ENCODE measurements around the gene SAP30BP.

The SAP30BP gene

DNA sequence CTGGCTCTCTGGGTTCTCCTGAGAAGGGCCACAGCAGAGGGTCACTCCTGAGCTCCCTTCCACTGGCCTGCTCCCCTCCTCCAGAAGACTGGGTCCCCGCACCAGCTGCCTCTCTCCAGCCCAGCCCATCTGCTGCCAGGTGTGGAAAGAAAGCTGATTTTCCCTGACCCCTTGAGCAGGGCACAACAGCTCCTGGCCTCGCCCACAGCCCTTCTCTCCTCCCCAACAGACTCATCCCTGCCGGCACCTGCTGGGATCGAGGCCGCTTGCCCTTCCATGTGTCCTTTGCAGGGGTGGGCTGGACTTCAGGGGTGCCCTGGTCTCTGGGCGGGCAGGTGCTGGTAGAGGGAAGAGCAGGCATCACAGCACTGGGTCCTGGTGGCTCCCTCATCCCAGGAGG, 38.7 kb upstream of the SAP30BP start:
- Histone ChIP-seq H3K9ac (no peak overlapping the region), H3K27me3 (ENCODE audit: insufficient read depth, low read depth) (peaks cover 10% of the 10 kb centered on the region; the same call in 1 of the 2 replicates), H3K4me1 (ENCODE audit: low read depth, poor library complexity, severe bottlenecking) (peaks cover 5% of the 10 kb centered on the region), H3K36me3 (ENCODE audit: insufficient read depth) (no peaks in the 10 kb centered on the region), H3K4me3 (IDR thresholded peaks at IDR 0.05; ENCODE audit: insufficient read depth, low read depth, low read length) (no peak overlapping the region), H3K79me2 (ENCODE audit: insufficient read depth, low read depth) (no peaks in the 10 kb centered on the region), H4K20me1 (ENCODE audit: insufficient read depth) (no peaks in the 10 kb centered on the region), H3K27ac (no peak overlapping the region), H2AFZ (ENCODE audit: low read depth) (no peak overlapping the region), H3K4me2 (no peak overlapping the region)
- TF ChIP-seq, protein P1, sequence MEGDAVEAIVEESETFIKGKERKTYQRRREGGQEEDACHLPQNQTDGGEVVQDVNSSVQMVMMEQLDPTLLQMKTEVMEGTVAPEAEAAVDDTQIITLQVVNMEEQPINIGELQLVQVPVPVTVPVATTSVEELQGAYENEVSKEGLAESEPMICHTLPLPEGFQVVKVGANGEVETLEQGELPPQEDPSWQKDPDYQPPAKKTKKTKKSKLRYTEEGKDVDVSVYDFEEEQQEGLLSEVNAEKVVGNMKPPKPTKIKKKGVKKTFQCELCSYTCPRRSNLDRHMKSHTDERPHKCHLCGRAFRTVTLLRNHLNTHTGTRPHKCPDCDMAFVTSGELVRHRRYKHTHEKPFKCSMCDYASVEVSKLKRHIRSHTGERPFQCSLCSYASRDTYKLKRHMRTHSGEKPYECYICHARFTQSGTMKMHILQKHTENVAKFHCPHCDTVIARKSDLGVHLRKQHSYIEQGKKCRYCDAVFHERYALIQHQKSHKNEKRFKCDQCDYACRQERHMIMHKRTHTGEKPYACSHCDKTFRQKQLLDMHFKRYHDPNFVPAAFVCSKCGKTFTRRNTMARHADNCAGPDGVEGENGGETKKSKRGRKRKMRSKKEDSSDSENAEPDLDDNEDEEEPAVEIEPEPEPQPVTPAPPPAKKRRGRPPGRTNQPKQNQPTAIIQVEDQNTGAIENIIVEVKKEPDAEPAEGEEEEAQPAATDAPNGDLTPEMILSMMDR (conservative IDR thresholded peaks at IDR 0.05; ENCODE audit: low read depth, low read length), result no peak

DNA sequence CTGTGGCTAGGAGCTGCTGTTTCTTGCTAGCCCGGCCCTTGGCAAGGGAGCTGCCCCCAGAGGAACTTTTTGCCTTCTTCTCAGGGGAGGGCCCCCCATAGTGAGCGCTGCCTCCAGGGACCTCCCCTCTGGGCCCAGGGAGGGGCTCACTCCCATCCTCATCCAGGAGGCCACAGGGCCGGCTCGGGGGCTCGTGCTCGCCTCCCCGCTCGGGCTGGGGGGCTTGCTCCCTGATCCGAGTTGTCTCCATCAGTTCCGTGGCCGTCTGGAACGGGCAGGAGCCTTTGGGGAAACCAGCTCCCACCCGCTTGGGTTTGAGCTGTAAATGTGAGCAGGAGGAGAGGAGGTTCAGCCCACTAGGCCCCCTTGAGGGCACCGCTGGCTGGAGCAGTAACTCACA, 38.0 kb upstream of the SAP30BP start:
- H3K4me3 ChIP-seq (IDR thresholded peaks at IDR 0.05; ENCODE audit: insufficient read depth, low read depth, low read length), result no peak overlapping the region
- H3K4me1 ChIP-seq (ENCODE audit: low read depth, poor library complexity, severe bottlenecking), result peaks cover 12% of the 10 kb centered on the region
- no peaks in the 10 kb centered on the region for H3K36me3 ChIP-seq (ENCODE audit: insufficient read depth)
- H3K27me3 ChIP-seq (ENCODE audit: insufficient read depth, low read depth), result peaks cover 4% of the 10 kb centered on the region; the same call in 1 of the 2 replicates
- TF ChIP-seq, protein P1 (conservative IDR thresholded peaks at IDR 0.05; ENCODE audit: low read depth, low read length), result no peak
- no peak overlapping the region for H3K4me2 ChIP-seq
- no peak overlapping the region for H3K9ac ChIP-seq
- H2AFZ ChIP-seq (ENCODE audit: low read depth), result no peak overlapping the region
- H4K20me1 ChIP-seq (ENCODE audit: insufficient read depth), result no peaks in the 10 kb centered on the region
- H3K27ac ChIP-seq, result no peak overlapping the region
- no peaks in the 10 kb centered on the region for H3K79me2 ChIP-seq (ENCODE audit: insufficient read depth, low read depth)

DNA sequence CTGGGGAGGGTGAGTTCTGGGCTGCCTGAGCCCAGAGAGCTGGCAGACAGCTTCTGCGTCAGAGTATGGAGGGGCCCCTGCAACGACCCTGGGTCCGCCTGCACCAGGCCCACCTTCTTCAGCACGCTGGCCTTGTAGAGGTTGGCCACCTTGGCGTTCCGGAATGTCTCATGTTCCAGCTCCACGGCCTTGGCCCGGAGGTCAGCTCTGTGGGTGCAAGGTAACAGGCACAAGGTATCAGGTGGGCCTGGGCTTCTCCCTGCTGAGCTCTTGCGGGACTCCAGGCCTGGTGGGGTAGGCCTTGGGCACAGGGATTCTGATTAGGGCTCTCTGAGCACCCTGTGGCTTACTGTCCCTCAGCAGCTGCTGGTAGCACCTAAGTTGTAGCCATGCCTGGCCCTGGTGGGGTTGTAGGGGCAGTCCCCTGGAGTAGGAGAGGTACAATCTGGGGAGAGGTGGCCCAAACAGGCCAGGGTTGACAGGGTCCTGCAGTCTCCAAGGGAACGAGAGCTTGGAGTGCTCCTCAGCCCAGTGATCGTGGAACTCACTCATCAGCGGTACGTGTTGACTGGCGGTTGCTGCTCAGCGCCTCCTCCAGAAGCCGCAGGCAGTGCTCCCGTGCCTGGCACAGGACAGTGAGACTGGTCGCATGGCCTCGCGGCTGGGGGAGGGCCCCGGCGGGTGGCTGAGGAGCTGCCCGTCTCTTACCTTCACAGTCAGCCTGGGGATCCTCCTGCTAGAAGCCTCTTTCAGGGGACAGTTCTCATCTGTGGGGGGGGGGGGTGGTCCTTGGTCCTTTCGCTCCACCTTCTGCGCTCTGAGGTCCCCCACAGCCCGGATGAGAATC, 36.8 kb upstream of the SAP30BP start:
- no peaks in the 10 kb centered on the region for H3K79me2 ChIP-seq (ENCODE audit: insufficient read depth, low read depth)
- H2AFZ ChIP-seq (ENCODE audit: low read depth), result no peak overlapping the region
- H3K27ac ChIP-seq, result no peak overlapping the region
- TF ChIP-seq, protein P1 (conservative IDR thresholded peaks at IDR 0.05; ENCODE audit: low read depth, low read length), result no peak
- H3K4me3 ChIP-seq (IDR thresholded peaks at IDR 0.05; ENCODE audit: insufficient read depth, low read depth, low read length), result no peak overlapping the region
- H3K4me1 ChIP-seq (ENCODE audit: low read depth, poor library complexity, severe bottlenecking), result peaks cover 14% of the 10 kb centered on the region
- no peak overlapping the region for H3K9ac ChIP-seq
- H3K4me2 ChIP-seq, result no peak overlapping the region
- H3K36me3 ChIP-seq (ENCODE audit: insufficient read depth), result no peaks in the 10 kb centered on the region
- H4K20me1 ChIP-seq (ENCODE audit: insufficient read depth), result no peaks in the 10 kb centered on the region
- H3K27me3 ChIP-seq (ENCODE audit: insufficient read depth, low read depth), result no peaks in the 10 kb centered on the region

DNA sequence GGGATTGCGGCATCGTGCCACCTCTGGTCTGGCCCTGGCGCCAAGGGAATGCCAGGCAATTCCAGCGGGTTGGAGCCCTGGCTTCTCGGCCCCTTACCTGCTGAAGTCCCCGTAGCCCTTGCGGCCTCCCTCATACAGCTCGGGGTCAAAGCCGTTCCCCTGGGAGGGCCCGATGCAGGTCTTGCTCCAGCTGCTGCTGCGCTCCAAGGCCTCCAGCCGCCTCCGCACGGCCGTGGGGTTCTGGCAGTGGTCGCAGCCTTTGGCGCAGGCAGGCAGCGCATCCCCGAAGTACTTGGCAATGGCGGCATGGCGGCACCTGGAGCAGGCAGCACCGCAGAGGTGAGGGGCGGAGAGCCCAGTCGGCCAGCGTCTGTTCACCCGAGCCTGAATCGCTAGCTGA, 35.8 kb upstream of the SAP30BP start:
- H2AFZ ChIP-seq (ENCODE audit: low read depth), result no peak overlapping the region
- no peaks in the 10 kb centered on the region for H4K20me1 ChIP-seq (ENCODE audit: insufficient read depth)
- no peak overlapping the region for H3K27ac ChIP-seq
- no peaks in the 10 kb centered on the region for H3K27me3 ChIP-seq (ENCODE audit: insufficient read depth, low read depth)
- no peak overlapping the region for H3K4me3 ChIP-seq (IDR thresholded peaks at IDR 0.05; ENCODE audit: insufficient read depth, low read depth, low read length)
- no peak overlapping the region for H3K9ac ChIP-seq
- H3K4me1 ChIP-seq (ENCODE audit: low read depth, poor library complexity, severe bottlenecking), result peaks cover 14% of the 10 kb centered on the region
- no peak overlapping the region for H3K4me2 ChIP-seq
- TF ChIP-seq, protein P1 (conservative IDR thresholded peaks at IDR 0.05; ENCODE audit: low read depth, low read length), result no peak
- H3K79me2 ChIP-seq (ENCODE audit: insufficient read depth, low read depth), result no peaks in the 10 kb centered on the region
- no peaks in the 10 kb centered on the region for H3K36me3 ChIP-seq (ENCODE audit: insufficient read depth)

Data from KMS-11 (cell line).